ENCODE data around the gene SULT1C3. TPM values are rescaled to one million over a fixed set of nuclear protein-coding genes. Genes with fewer than 3 reads are reported as not detected.

The SULT1C3 gene
- polyA plus RNA-seq, 3 donors: 0.13 TPM; not detected in 2

- DNase-seq: no peak
Observed at GRCh38 chr2:108301558-108301957, 61.8 kb downstream of the SULT1C3 start.

DNA sequence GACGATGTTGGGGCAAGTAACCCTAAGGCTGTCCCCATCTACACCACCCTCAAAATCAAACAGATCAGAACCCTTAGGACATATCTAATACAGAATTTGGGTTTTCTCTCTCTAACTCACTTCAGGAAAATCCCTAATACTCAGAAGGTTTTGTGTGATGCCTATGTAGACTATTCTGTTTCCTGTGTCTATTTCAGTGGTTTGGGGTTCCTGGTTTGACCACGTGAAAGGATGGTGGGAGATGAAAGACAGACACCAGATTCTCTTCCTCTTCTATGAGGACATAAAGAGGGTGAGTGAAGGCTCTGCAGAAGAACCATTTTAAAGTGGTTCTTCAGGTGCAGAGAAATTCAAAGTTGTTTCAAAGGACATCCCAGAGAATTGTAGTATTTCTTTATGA, 65.2 kb downstream of the SULT1C3 start:
- no peak for DNase-seq

GRCh38 chr2:108305901-108306300, 66.1 kb downstream of the SULT1C3 start:
- DNase-seq: no peak

GRCh38 chr2:108309903-108310302, 70.1 kb downstream of the SULT1C3 start:
- DNase-seq: no peak

Other genes starting within 250 kb of the SULT1C3 start
- 10 to 100 TPM; 37.7 to 86.3 (median 79.7) TPM for gene SULT1C2, start 48.9 kb downstream of the SULT1C3 start, polyA plus RNA-seq (ENCODE audit: insufficient read length in 3 of 3)
- gene SULT1C4, start 138.0 kb downstream of the SULT1C3 start, polyA plus RNA-seq (ENCODE audit: insufficient read length in 3 of 3): 10 to 100 TPM; 33.9 to 52.1 (median 47.4) TPM
- 10 to 100 TPM; 43.4 to 68.4 (median 56.5) TPM for gene GCC2, start 209.2 kb downstream of the SULT1C3 start, polyA plus RNA-seq (ENCODE audit: insufficient read length in 3 of 3)